ENCODE results near the gene MYPOP. TPM values are rescaled to one million over a fixed set of nuclear protein-coding genes. Genes with fewer than 3 reads are reported as not detected.
A peak's percentile ranks its signal among the peaks of the same experiment; 100 is the strongest.

The MYPOP gene
- total and polyA plus RNA-seq, 3 donors from 2014 or later: 9.4 to 11.1 (median 9.5) TPM

DNA sequence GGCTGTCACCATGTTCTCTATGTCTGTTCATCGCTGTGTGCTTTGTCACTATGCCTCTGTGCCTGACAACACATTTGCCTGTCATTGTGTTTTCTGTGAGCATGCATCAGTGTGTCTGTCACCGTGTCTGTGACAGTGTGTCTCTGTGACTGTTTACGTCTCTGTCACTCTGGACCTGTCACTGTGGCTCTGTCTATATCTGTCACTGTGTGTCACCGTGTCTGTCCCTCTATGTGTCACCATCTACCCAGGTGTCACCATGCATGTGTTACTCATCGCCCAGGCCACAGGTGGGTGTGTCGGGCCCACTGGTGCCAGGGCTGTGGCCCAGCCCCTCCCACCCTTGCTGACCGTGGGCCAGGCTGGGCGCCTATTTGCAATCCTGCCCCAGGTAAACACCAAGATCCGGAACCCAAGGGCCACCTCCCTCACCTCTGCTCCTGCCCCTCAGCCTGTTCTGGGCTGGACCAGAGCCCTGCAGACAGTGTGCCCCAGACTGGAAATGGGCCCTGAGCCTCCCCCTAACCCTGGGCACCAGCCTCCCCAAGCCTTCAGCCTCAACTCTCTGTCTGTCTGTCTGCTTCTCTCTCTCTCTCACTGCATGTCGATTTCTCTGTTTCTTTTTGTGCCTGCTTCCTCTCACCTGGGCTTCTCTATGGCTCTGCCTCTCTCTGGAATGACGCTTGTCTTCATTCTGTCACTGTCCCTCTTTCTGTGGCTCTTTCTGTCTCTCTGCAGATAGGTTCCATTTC lies 24.2 kb downstream of the MYPOP start:
- H3K27ac ChIP-seq: no peak overlapping the region
- no peaks in the 10 kb centered on the region for H3K9me3 ChIP-seq
- intact Hi-C loops (cut with DNase I; ENCODE audit: low total_unique reads): no loop called here
- H3K27me3 ChIP-seq: no peaks in the 10 kb centered on the region
- peaks cover 20% of the 10 kb centered on the region for H3K4me1 ChIP-seq
- TF ChIP-seq, protein P1, sequence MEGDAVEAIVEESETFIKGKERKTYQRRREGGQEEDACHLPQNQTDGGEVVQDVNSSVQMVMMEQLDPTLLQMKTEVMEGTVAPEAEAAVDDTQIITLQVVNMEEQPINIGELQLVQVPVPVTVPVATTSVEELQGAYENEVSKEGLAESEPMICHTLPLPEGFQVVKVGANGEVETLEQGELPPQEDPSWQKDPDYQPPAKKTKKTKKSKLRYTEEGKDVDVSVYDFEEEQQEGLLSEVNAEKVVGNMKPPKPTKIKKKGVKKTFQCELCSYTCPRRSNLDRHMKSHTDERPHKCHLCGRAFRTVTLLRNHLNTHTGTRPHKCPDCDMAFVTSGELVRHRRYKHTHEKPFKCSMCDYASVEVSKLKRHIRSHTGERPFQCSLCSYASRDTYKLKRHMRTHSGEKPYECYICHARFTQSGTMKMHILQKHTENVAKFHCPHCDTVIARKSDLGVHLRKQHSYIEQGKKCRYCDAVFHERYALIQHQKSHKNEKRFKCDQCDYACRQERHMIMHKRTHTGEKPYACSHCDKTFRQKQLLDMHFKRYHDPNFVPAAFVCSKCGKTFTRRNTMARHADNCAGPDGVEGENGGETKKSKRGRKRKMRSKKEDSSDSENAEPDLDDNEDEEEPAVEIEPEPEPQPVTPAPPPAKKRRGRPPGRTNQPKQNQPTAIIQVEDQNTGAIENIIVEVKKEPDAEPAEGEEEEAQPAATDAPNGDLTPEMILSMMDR (IDR thresholded peaks at IDR 0.05): no peak
- TF ChIP-seq POLR2A (IDR thresholded peaks at IDR 0.05): no peak
- WGBS, 2 donors: 82 to 88% methylated on average over 11 of the region's 11 CpGs
- no peak for DNase-seq
- H3K4me3 ChIP-seq: no peak overlapping the region
- no peaks in the 10 kb centered on the region for H3K36me3 ChIP-seq (ENCODE audit: low read depth, missing control alignments)

DNA sequence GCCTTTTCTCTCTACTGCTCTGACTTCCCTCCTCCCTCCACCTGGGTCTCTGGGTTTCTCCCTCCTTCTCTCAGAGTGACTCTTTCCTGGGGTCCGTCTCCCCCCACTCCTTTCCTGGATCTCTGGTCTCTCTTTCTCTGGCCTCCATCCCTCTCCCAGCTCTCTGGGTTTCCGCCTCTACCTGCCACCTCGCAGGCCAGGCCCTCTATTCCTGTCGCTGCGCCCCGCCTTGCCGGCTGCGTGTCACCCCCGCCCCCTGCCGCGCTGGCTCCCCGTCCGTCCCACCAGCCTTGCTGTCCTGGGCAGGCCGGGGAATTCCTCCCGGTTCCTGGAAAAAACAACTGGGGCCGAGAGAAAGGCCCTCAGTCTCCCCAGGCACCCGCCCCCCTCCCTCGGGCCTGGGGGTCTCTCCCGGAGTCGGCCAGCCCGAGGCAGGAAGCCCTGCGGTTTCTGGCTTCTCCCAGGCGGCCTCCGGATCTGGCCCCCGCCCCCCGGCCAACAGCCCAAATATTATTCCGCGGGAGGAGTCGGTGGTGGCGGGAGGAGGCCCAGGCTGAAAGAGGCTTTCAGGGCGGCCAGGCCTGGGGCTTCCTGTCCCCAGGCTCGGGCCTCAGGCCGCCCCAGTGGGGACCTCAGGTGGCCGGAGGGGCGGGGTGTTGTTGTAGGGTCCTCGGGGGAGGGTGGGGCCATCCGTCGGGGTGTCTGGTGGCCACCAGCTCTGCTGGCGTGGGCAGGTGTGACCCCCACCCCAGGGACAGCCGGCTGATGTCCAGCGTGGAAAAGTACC lies 25.8 kb downstream of the MYPOP start:
- H3K36me3 ChIP-seq (ENCODE audit: low read depth, missing control alignments): no peaks in the 10 kb centered on the region
- H3K4me3 ChIP-seq: peak overlapping the region in 1 of 2 donors; percentile 33
- intact Hi-C loops (cut with DNase I; ENCODE audit: low total_unique reads): no loop called here
- TF ChIP-seq POLR2A (IDR thresholded peaks at IDR 0.05): no peak
- TF ChIP-seq, protein P1 (IDR thresholded peaks at IDR 0.05): no peak
- no peaks in the 10 kb centered on the region for H3K27me3 ChIP-seq
- peaks cover 9% of the 10 kb centered on the region for H3K4me1 ChIP-seq
- DNase-seq: no peak
- WGBS, 2 donors: 27 to 61% methylated on average over 22 to 27 of the region's 41 CpGs
- no peaks in the 10 kb centered on the region for H3K9me3 ChIP-seq
- H3K27ac ChIP-seq: peak overlapping the region in 1 of 2 donors; percentile 47

DNA sequence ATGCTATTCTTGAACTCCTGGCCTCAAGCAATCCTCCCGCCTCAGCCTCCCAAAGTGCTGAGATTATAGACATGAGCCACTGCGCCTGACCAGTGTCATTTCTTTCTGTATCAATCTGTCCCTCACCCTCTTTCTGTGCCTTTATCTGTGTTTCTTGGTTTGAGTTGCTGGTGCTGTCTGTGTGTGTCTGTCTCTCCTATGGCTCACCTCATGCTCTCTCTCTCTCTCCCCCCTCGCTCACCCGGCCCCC lies 26.3 kb downstream of the MYPOP start:
- no peak for DNase-seq
- Histone ChIP-seq H3K4me1 (peaks cover 9% of the 10 kb centered on the region), H3K36me3 (ENCODE audit: low read depth, missing control alignments) (no peaks in the 10 kb centered on the region), H3K4me3 (peak overlapping the region in 1 of 2 donors; percentile 33), H3K27ac (no peak overlapping the region), H3K9me3 (no peaks in the 10 kb centered on the region), H3K27me3 (no peaks in the 10 kb centered on the region)
- WGBS, 2 donors: 57 to 66% methylated on average over 4 of the region's 4 CpGs
- intact Hi-C loops (cut with DNase I; ENCODE audit: low total_unique reads): no loop called here
- no peak for TF ChIP-seq POLR2A (IDR thresholded peaks at IDR 0.05)
- TF ChIP-seq, protein P1 (IDR thresholded peaks at IDR 0.05): no peak

DNA sequence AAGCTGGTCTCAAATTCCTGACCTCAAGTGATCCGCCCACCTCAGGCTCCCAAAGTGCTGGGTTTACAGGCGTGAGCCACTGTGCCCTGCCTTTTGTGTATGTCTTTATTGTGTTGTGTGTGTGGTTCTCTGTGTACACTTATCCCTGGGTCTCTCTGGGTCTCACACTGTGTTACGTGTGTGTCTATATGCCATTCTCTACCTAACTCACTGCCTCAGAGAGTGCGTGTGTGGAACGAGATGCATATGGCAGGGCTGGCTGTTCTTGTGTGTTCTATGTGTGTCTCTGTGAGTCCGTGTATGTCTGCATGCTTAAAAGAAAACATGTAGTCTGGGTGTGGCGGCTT lies 27.8 kb downstream of the MYPOP start:
- intact Hi-C loops (cut with DNase I; ENCODE audit: low total_unique reads): no loop called here
- Histone ChIP-seq H3K9me3 (no peaks in the 10 kb centered on the region), H3K27me3 (no peaks in the 10 kb centered on the region), H3K4me3 (no peak overlapping the region), H3K36me3 (ENCODE audit: low read depth, missing control alignments) (no peaks in the 10 kb centered on the region), H3K4me1 (peaks cover 9% of the 10 kb centered on the region), H3K27ac (no peak overlapping the region)
- WGBS, 2 donors: 91 to 93% methylated on average over 7 of the region's 7 CpGs
- no peak for TF ChIP-seq POLR2A (IDR thresholded peaks at IDR 0.05)
- TF ChIP-seq, protein P1 (IDR thresholded peaks at IDR 0.05): no peak
- no peak for DNase-seq

Measured in testis (tissue), 3 donors.